HK-2 (cell line): ENCODE data around the gene SHISA5.
A peak's percentile ranks its signal among the peaks of the same experiment; 100 is the strongest.
"Not testable (repeated sequence)": the region's sequence is repeated elsewhere in the genome, so short reads cannot be mapped to it uniquely, and the experiment has no call there.

Experiments used
- DNase-seq: peaks from one replicate; pipeline ENCODE4 v3.0.0-alpha.2; 2018; ENCODE audit not compliant: unreplicated experiment

The SHISA5 gene

DNA sequence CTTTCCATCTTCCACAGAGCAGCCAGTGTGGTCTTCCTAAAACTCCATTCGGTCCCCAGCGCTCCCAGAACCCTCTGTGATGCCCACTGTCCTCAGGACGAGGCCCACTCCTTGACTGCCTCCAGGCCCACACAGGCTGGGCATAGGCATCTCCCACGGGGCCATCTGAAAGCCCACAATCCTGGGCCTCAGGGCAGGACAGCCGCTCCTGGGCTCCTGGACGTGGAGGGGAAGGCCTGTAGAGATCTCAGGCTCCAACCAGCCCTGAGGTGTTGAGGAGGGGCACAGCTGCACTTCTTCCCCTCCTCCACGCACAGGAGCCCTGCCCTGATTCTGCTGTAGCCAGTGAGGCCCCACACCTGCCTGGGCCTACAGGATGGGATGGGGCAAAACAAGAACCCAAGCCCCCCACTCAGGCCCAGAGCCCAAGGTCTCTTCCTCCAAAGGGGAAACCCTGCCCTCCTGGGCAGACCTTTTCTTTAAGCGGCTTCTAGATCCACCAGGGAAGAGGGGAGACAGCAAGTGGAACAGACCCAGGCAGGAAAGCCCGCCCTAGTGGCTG is 25.9 kb downstream of the SHISA5 start:
- no peak for DNase-seq

DNA sequence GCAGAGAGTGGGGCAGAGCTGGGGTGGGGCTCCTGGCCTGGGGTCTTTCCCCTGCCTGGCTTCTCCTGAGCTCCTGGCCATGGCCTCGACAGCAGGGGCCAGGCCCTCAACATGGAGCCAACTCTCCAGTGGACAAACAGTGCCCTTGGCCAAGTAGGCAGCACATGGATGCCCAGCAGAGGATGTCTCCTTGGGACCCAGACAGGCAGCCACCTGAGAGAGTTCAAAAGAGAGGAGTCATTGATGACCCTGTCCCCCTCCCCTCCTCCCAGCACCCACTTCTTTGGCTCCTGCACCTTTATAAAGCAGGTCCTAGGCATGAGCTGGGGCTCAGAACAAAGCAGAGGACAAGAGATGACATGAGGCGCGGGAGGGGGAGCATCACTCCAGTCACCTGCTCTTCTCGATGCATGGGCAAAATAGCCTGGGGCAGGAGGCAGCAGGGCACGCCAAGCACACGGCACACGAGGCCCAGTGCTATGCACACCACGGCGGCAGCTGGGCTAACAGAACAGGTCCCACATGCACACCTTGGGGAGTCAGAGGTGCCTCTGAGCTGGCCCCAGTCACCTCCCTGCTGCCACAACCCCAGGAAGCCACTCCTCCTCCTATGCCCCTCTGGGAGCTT is 27.4 kb downstream of the SHISA5 start:
- DNase-seq: no peak

DNA sequence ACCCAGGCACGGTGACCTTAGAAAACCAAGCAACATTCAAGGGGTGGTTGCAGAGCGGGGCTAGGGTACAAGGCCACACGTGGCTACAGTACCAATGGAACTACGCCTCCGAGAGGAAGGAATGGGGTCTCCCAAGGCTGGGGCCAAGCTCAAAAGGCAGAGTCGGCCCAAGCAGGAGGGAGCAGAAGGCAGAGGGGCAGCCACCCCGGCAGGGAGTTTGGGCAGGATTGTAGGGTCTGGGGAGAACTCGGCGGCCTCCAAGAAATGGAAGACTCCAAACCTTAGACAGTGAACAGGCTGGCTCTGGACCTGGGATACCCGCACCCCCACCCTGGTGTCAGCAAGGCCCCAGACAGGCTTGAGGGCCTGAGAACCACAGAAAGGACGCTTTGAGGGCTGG is 28.8 kb downstream of the SHISA5 start:
- DNase-seq: no peak

DNA sequence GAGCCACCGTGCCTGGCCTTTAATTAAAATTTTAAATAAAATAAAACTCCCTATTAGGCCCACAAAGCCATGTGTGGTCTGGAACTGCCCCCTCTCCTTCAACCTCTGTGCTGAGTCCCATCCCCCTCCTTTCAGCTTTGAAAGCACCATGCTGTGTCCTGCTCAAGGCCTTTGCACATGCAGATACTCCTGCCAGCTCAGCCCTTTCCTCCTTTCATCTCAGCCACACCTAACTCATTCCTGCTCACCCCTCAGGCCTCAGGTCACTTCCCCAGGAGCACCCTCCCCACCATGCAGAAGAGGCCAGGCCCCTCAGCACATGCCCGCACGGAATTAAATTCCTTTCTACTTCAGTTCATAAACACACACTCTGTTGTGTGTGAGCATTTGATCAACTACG is 29.4 kb downstream of the SHISA5 start:
- no peak for DNase-seq

DNA sequence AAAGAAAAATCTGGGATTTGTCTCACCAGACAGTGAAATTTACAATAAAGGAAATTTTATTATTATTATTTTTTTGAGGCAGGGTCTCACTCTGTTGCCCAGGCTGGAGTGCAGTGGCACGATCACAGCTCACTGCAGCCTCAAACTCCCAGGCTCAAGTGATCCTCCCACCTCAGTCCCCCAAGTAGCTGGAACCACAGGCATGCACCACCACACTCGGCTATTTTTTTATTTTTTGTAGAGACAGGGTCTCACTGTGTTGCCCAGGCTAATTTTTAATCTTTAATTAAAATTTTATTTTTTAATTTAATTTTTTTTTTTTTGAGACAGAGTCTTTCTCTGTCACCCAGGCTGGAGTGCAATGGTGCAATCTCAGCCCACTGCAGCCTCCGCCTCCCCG is 29.9 kb downstream of the SHISA5 start:
- DNase-seq: not testable (repeated sequence)

DNA sequence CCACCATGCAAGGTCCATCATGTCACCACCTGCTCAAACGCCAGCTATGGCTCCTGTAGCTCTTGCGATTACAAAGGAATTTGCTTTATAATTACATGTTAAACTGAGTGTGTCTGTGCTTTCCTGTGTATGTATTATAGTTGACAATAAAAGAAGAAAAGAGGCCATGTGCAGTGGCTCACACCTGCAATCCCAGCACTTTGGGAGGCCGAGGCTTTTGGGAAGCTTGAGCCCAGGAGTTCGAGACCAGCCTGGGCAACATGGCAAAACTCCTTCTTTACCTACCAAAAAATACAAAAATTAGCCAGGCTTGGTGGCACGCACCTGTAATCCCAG is 30.4 kb downstream of the SHISA5 start:
- no peak for DNase-seq

DNA sequence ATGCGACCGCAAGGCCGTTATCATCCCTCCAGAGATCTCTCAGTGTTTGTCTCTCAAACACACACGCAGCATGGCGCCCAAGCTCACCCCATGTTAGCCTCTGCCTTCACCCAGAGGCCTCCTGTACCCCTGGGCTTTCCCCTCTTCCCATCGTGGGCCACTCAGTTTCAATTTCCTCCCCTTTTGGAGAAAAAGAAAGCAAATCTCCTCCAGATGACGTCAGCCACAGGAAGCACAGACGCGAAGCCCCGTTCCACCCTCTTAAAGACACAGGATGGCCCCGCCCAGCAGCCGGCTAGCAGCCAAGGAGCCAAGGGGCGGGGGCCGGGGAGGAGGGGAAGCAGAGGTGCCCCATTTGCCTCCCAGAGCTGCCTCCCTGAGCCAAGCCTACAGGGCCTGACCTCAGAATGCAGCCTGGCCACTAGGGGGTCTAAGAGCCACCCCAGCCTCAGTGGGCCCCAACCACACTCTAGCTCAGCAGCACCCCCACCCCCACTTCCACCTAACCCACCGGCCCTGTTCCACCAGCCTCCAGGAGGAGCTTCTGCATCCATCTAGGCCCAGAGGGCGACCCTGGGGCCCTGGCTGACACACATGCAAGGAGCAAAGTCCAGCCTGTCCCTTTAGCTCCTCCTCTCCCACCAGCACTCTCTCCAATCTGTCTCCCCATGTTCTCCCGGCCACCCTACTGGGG is 30.9 kb downstream of the SHISA5 start:
- DNase-seq: peak; percentile 87

DNA sequence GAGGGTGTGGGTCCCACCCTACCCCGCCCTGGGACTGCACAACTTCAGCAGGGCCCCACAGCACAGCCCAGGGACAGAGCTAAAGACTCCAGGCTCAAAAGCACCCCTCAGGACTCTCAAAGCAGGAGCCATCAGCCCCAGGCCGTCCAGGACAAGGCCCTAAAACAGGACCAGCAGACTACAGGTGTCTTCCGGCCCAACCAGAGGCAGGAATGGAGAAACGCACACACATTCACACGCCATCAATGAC is 31.4 kb downstream of the SHISA5 start:
- DNase-seq: no peak

DNA sequence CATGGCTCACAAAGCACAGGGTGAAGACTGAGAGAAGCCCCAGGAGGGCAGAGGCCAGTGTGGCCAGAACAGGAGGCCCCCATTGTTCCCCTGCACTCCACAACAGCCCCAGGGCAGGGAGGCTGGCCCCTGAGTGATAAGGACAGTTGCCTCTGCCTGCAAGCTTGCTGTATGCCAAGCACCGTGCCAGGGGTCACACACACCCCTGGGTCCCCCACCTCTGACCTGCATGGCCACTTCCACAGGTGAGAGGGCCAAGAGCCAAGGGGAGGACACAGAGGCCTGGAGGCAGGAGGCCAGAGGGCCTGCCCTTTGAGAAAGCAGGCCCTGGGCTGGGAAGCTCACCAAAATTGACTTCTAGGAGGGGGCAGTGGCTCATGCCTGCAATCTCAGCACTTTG is 33.7 kb downstream of the SHISA5 start:
- DNase-seq: no peak

DNA sequence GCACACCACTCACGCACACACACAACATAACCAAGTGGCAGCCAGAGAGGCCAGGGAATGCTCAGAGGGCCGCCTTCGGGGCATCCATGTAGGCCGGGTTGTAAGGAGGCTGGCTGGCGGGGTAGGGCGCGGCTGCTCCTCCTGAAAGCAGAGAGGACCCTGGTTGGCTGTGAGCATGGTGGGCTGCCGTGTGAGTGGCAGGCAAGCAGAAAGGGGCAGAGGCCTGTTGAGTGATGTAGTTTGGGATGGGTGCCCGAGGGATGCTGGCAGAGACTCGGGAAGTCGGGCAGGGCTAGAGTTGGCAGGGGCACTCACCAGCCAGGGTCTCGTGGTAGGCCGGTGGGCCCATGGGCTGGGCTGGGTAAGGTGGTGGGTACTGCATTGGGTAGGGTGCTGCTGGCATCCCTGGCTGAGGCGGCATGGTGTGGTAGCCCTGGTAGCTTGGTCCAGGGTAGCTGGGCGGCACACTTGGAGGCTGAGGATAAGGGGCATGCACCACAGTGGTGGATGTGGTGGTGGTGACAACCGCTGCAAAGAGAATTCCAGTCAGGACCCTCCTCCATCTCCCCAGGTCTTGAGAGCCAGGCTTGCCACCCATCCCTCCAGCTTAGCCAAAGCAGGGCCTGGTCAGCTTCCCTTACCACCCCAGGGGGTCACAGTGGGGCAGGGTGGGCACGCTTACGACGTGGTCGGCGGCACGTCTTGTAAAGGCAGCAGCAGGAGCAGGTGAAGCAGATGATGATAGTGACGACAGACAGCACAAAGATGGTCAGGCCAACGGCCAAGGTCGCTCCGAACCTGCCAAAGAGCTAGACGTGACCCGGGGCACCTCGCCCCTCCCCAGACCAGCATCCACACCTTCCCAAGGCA is 34.7 kb downstream of the SHISA5 start:
- DNase-seq: no peak

DNA sequence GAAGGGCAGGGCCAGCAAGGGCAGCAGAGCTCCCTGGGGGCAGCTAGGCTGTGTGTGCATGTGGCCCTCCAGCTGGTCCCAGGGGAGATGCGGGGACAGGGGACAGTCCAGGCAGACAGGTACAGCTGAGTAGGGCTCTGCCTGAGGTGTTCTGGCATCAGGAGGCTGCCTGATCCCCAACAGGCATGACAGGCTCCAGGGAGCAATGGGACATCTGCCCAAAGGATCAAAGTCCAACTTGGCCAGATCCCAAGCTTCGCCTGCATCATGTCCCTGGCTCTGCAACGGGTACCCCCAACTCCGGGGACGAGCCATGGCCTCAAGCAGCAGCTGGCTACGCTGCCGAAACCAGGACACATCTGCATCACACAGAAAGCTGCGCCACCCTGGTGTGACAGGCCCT is 35.6 kb downstream of the SHISA5 start:
- no peak for DNase-seq

DNA sequence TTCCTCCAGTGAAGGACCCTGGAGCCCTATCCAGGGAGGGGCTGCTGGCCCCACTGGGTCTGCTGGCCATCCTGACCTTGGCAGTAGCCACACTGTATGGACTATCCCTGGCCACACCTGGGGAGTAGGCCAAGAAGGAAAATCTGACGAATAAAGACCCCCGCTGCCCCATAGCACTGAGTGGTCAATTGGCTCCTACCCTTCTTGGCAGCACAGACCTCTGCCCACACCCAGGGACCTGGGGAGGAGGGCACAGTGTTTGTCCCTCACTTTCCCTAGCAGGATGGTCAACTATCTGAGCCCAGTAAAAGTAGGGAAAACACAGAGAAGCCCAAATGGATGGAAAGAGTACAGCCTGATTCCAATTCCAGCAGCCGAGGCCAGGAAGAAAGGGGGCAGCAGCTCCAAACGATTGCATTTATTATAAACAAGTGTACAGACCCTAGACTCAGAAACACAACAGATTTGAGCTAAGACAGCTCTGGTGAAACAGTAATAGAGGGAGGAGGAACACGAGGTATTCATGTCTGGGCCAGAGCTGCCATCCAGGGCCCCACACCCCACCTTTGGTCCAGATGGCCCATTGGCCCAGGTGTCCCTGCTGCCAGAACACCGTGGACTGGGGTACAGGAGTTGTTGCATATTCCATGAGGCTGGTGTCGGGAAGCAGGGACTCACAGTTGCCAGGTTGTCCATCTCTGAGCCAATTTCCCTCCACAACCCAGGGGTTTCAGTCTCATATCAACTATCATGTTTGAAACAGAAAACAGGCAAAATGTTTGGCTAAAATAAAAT is 36.3 kb downstream of the SHISA5 start:
- DNase-seq: no peak

DNA sequence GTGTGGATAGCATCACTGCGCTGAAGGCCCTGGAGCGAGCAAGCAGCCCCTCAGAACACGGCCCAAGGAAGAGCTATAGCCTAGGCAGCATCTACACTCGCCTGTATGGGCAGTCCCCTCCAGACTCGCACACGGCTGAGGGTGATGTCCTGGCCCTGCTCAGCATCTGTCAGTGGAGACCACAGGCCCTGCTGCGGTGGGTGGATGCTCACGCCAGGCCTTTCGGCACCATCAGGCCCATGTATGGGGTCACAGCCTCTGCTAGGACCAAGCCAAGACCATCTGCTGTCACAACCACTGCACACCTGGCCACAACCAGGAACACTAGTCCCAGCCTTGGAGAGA is 36.9 kb downstream of the SHISA5 start:
- DNase-seq: no peak

DNA sequence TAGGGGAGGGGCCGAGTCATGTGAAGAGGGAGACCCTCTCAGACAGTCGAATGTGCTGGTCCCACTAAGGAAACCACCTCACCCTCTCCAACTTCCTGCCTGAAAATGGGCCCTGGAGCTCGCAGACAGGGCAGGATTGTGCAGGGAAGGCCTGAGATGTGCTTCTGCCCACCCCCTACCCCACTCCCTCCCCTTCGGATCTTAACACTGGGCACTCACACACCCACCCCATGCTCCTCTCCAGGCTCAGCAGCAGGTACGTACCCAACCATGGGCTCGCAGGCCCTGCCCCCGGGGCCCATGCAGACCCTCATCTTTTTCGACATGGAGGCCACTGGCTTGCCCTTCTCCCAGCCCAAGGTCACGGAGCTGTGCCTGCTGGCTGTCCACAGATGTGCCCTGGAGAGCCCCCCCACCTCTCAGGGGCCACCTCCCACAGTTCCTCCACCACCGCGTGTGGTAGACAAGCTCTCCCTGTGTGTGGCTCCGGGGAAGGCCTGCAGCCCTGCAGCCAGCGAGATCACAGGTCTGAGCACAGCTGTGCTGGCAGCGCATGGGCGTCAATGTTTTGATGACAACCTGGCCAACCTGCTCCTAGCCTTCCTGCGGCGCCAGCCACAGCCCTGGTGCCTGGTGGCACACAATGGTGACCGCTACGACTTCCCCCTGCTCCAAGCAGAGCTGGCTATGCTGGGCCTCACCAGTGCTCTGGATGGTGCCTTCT is 37.4 kb downstream of the SHISA5 start:
- no peak for DNase-seq

DNA sequence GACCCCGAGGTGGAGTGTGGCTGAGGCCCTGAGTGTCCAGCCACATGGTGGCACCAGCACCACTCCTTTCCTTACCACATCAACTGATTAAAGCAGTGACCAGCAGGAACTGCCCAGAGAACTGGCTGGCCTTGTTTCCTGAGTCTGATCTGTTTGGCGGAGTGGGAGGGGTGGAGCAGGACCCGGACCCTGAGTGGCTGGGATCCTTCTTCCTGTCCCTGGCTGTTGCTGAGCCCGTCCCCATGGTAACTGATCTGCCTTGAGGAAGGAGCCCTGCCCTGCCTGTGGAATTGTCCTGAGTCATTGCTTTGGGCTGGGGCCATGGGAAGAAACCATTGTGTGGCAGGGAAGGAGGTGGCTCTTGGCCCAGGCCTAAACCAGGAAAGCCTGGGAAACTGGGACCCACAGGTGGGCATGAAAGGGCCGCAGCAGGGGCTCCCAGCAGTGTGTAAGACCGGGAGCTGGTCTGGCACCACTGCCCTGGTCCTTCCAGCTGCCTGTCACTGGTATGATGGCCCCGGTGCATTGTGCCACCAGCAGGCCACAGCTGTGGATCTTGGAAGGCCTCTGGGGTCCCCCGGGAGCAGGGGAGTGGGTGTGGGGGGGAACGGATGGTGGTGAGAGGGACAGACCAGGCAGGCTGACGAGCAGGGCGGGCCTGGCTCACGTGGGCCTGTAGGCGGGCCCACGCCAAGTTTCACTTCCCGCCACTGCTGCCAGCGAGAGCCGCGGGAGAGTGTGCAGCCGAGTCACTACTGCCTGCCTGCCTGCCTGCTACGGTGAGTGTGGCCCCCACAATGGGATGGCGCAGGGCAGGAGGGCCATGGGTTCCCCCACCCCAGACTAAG is 38.2 kb downstream of the SHISA5 start:
- DNase-seq: peak; percentile 94

DNA sequence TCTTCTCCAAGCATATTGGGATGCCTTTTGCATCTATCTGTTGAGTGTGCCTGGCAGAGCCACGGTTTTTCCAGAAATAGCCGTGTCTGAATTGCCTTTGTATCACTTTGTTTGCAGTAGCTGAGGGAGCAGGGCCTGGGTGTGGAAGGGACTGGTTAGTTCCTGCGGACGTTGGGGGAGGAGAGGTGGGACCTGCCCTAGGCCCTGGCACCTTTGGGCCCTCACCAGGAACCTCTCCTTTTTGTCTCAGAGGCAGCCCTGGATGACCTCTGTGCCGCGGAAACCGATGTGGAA is 38.8 kb downstream of the SHISA5 start:
- no peak for DNase-seq

DNA sequence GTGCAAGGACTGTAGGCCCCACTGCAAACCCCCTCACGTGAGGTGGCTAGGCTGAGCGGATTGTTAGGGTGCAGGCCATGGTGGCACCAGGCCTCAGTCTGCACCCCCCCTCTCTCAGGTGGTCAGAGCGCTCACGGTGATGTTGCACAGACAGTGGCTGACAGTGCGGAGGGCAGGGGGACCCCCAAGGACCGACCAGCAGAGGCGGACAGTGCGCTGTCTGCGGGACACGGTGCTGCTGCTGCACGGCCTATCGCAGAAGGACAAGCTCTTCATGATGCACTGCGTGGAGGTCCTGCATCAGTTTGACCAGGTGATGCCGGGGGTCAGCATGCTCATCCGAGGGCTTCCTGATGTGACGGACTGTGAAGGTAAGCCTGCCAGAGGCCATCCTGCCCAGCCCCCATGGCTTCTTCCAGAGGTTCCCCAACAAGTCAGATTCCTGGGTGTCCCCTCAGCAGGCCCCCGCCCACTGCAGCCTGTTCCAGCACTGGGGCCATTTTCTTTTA is 39.2 kb downstream of the SHISA5 start:
- no peak for DNase-seq

DNA sequence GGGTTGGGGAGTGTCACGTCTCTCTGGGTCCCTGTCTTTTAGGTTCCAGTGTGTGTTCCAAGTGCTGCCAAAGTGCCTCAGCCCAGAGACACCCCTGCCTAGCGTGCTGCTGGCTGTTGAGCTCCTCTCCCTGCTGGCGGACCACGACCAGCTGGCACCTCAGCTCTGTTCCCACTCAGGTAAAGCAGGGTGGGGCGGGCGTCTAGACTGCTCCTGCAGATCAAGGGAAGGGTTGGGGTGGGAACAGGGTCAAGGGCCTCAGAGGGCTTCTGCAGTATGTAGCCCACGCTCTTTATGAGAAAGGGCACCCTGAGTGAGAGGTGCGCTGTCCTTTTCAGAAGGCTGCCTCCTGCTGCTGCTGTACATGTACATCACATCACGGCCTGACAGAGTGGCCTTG is 40.3 kb downstream of the SHISA5 start:
- DNase-seq: no peak

DNA sequence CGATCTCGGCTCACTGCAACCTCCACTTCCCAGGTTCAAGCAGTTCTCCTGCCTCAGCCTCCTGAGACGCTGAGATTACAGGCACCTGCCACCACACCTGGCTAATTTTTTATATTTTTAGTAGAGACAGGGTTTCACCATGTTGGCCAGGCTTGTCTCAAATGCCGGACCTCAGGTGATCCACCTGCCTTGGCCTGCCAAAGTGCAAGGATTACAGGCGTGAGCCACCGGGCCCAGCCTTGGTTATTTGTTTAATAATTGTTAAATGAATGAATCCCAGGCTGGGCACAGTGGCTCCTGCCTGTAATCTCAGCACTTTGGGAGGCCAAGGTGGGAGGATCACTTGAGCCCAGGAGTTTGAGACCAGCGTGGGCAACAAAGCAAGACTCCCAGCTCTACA is 42.2 kb downstream of the SHISA5 start:
- not testable (repeated sequence) for DNase-seq

DNA sequence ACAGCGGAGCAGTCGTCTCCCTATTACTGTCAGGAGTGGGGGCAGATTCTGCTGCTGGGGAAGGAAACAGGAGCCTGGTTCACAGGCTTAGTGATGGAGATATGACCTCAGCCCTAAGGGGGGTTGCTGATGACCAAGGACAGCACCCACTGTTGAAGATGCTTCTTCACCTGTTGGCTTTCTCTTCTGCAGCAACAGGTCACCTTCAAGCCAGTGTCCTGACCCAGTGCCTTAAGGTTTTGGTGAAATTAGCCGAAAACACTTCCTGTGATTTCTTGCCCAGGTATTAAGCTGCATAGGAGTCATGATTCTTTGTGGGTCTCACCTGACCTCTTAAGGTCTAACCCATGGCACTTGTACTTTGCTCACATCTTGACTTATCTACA is 43.5 kb downstream of the SHISA5 start:
- no peak for DNase-seq
